Endothelial cell of umbilical vein (primary cell): ENCODE results near the gene TMEM82. TPM values are rescaled to one million over a fixed set of nuclear protein-coding genes. Genes with fewer than 3 reads are reported as not detected.

Experiments used
- BruUV-seq: library from RNA; stranded (reverse); fragments of 400-500 nt; replicated peaks from 2 replicates; lab custom pipeline; 2021; lab: Mats Ljungman, UMichigan
- CTCF ChIA-PET: fragments of 300-600, 350-600 bp; sonication (Branson Sonifier 250); formaldehyde crosslinking; loops from one replicate; lab custom pipeline; 2021; ENCODE audit warnings: antibody characterized with exemption, inconsistent platforms; lab: Charles Lee
- POLR2A ChIA-PET: fragments of 300-600, 350-600 bp; sonication (Branson Sonifier 250); formaldehyde crosslinking; loops from one replicate; lab custom pipeline; 2021; ENCODE audit warnings: antibody characterized with exemption, inconsistent platforms; lab: Charles Lee
- DNase-seq: peaks from one replicate; pipeline ENCODE4 v3.0.0-alpha.2; 2011; ENCODE audit warnings: low read depth, low spot score
- FAIRE-seq: peaks from 2 replicates; lab custom pipeline; 2011; peaks lifted over from hg19 to GRCh38; lab: Jason Lieb, UNC
- H2AFZ ChIP-seq: 2 replicates; pipeline ENCODE4 v1.6.0; 2012; ENCODE audit warnings: low read depth, low read length, control low read depth, inconsistent platforms
- H3K27ac ChIP-seq: 2 replicates; pipeline ENCODE4 v1.5.1; 2011; ENCODE audit warnings: low read depth, mild to moderate bottlenecking, control low read depth, low read length, moderate library complexity; ENCODE audit not compliant: insufficient read depth
- H3K27me3 ChIP-seq, 2 experiments: 2 replicates each; pipeline versions ENCODE4 v1.6.0 to v1.6.1; 2011; ENCODE audit warnings: low read length in 2 of 2, mixed read lengths in 1 of 2; ENCODE audit not compliant: control insufficient read depth in 2 of 2, insufficient read depth in 2 of 2
- H3K36me3 ChIP-seq, 2 experiments: 2 replicates in 1 of 2; 3 replicates in 1 of 2; pipeline ENCODE4 v1.5.1; 2011; ENCODE audit warnings: low read length in 2 of 2, mild to moderate bottlenecking in 1 of 2, moderate library complexity in 1 of 2; ENCODE audit not compliant: control insufficient read depth in 2 of 2, insufficient read depth in 2 of 2; ENCODE audit errors: extremely low read depth in 1 of 2
- H3K4me1 ChIP-seq: 3 replicates; pipeline ENCODE4 v1.5.1; 2011; ENCODE audit warnings: mild to moderate bottlenecking, low read length; ENCODE audit not compliant: control insufficient read depth, insufficient read depth; ENCODE audit errors: extremely low read depth
- H3K4me2 ChIP-seq: 2 replicates; pipeline ENCODE4 v1.6.1; 2011; ENCODE audit warnings: low read length, control low read depth, mixed read lengths; ENCODE audit not compliant: insufficient read depth
- H3K4me3 ChIP-seq, 3 experiments: fragments of 200-600 bp in 1 of 3; sonication (generic), shearing (Covaris generic) in 1 of 3; replicated peaks in 1 of 3; 2 replicates each; pipeline ENCODE4 v1.5.1; 2011 to 2016; ENCODE audit warnings: control low read depth in 3 of 3, low read length in 3 of 3, mild to moderate bottlenecking in 2 of 3, inconsistent platforms in 1 of 3, low read depth in 1 of 3, moderate library complexity in 1 of 3; ENCODE audit not compliant: insufficient read depth in 1 of 3
- H3K79me2 ChIP-seq: 2 replicates; pipeline ENCODE4 v1.6.0; 2012; ENCODE audit warnings: low read length, inconsistent platforms; ENCODE audit not compliant: control insufficient read depth, insufficient read depth
- H3K9ac ChIP-seq: replicated peaks from 2 replicates; pipeline ENCODE3; 2011; ENCODE audit warnings: low read length, control low read depth; ENCODE audit not compliant: insufficient read depth; ENCODE audit errors: extremely low read depth
- H3K9me1 ChIP-seq: replicated peaks from 3 replicates; pipeline ENCODE4 v1.6.0; 2011; ENCODE audit warnings: mild to moderate bottlenecking, low read length; ENCODE audit not compliant: control insufficient read depth, insufficient read depth; ENCODE audit errors: extremely low read depth
- H3K9me3 ChIP-seq: replicated peaks from 2 replicates; pipeline ENCODE4 v1.5.1; 2012; ENCODE audit warnings: low read length, inconsistent platforms; ENCODE audit not compliant: control insufficient read depth, insufficient read depth
- H4K20me1 ChIP-seq: replicated peaks from 2 replicates; pipeline ENCODE3; 2011; ENCODE audit warnings: mild to moderate bottlenecking, low read length; ENCODE audit not compliant: control insufficient read depth, insufficient read depth; ENCODE audit errors: extremely low read depth
- CTCF ChIP-seq, 2 donors: IDR thresholded peaks; 1 replicate in 1 of 2; 2 replicates in 1 of 2; pipeline ENCODE4 v1.5.1; 2011; ENCODE audit warnings: low read length in 2 of 2, mild to moderate bottlenecking in 2 of 2, moderate library complexity in 2 of 2, control low read depth in 1 of 2, inconsistent platforms in 1 of 2, low read depth in 1 of 2; ENCODE audit not compliant: insufficient read depth in 1 of 2; ENCODE audit errors: extremely low read depth in 1 of 2
- EZH2 ChIP-seq: IDR thresholded peaks from 2 replicates; pipeline ENCODE4 v1.6.1; 2012; ENCODE audit warnings: borderline replicate concordance, low read depth, mild to moderate bottlenecking, moderate library complexity, low read length, inconsistent platforms; ENCODE audit not compliant: severe bottlenecking
- FOS ChIP-seq: IDR thresholded peaks from 2 replicates; pipeline ENCODE4 v1.6.1; 2011; ENCODE audit warnings: mild to moderate bottlenecking, low read length, moderate library complexity, borderline replicate concordance; ENCODE audit not compliant: insufficient read depth
- GATA2 ChIP-seq: IDR thresholded peaks from 2 replicates; pipeline ENCODE4 v1.7.0; 2011; ENCODE audit warnings: low read depth, mild to moderate bottlenecking, moderate library complexity, mixed read lengths, low read length; ENCODE audit not compliant: insufficient read length, insufficient read depth
- JUN ChIP-seq: IDR thresholded peaks from 2 replicates; pipeline ENCODE4 v1.6.1; 2011; ENCODE audit warnings: borderline replicate concordance, low read depth; ENCODE audit not compliant: insufficient read length, insufficient read depth
- MAX ChIP-seq: IDR thresholded peaks from 2 replicates; pipeline ENCODE4 v1.6.1; 2011; ENCODE audit not compliant: insufficient read depth, insufficient read length
- MYC ChIP-seq: IDR thresholded peaks from one replicate; pipeline ENCODE4 v1.6.1; 2011; ENCODE audit warnings: mild to moderate bottlenecking, low read depth, low read length
- POLR2A ChIP-seq: IDR thresholded peaks from 2 replicates; pipeline ENCODE4 v1.6.1; 2012; ENCODE audit warnings: low read depth, mild to moderate bottlenecking, control low read depth, low read length
- POLR2AphosphoS5 ChIP-seq: IDR thresholded peaks from 2 replicates; pipeline ENCODE4 v1.6.1; 2012; ENCODE audit warnings: low read depth, mild to moderate bottlenecking, control low read depth, low read length, moderate library complexity; ENCODE audit not compliant: insufficient read depth
- dilution Hi-C: fragments of 300-500 bp; cut with MboI; formaldehyde crosslinking; loops from one replicate; pipeline ENCODE4 v1.15.0; 2019; ENCODE audit warnings: low sequenced_read_pairs; ENCODE audit not compliant: extremely low pct_ligation_motif_present
- intact Hi-C: fragments of 100-400 bp; cut with micrococcal nuclease; formaldehyde crosslinking; loops from one replicate; pipeline ENCODE4 v1.10.0; 2022
- polyA plus RNA-seq, 4 experiments: library from polyadenylated mRNA; depleted of rRNA in 3 of 4; stranded (reverse) in 3 of 4; unstranded in 1 of 4; fragments of >200 nt; gene quantifications; 2 replicates each; pipeline versions ENCODE4 v1.2.1 to v1.2.3, GENCODE V29; 2011 to 2012; ENCODE audit warnings: missing spikeins in 1 of 4
- total RNA-seq: library from RNA; stranded (reverse); gene quantifications from 2 replicates; pipeline ENCODE4 v1.2.3, GENCODE V29; 2021

Gene TMEM82
- total and polyA plus RNA-seq, 2 donors (not counting 3 experiments of a cell fraction or from before 2014, with no cell fraction given), result not detected

GRCh38 chr1:15744122-15744679 lies 1.9 kb downstream of the TMEM82 start:
- CTCF ChIA-PET, result interaction anchor here (0.9 kb wide), 1 partner anchor 12 kb away, joined by 3 read pairs; no protein-coding TSS in a partner anchor
- DNase-seq (no peak), FAIRE-seq (no peak)
- no peak overlapping the region for H3K4me2 ChIP-seq
- H3K79me2 ChIP-seq, result peaks cover 16% of the 10 kb centered on the region
- dilution Hi-C loops, result no loop called here
- H3K36me3 ChIP-seq, result no peaks in the 10 kb centered on the region
- no peak overlapping the region for H3K9ac ChIP-seq
- no peaks in the 10 kb centered on the region for H3K9me1 ChIP-seq
- no peak overlapping the region for H2AFZ ChIP-seq
- no TSS peak for BruUV-seq
- no peaks in the 10 kb centered on the region for H3K9me3 ChIP-seq
- no peaks in the 10 kb centered on the region for H3K27me3 ChIP-seq
- POLR2A ChIA-PET, result no interaction called here
- intact Hi-C loops, result loop anchor here (10.0 kb wide), 1 partner anchor 419 kb away; no protein-coding TSS in a partner anchor
- no peaks in the 10 kb centered on the region for H4K20me1 ChIP-seq
- peaks cover 20% of the 10 kb centered on the region for H3K4me1 ChIP-seq
- no peak overlapping the region for H3K4me3 ChIP-seq
- H3K27ac ChIP-seq, result no peak overlapping the region
- TF ChIP-seq POLR2AphosphoS5 (no peak), CTCF (IDR thresholded peaks at IDR 0.05; ENCODE audit: extremely low read depth in 1 of 2, insufficient read depth in 1 of 2, low read depth in 1 of 2, low read length in 2 of 2) (no peak), FOS (no peak), MAX (no peak), GATA2 (no peak), JUN (no peak), EZH2 (no peak), POLR2A (no peak), MYC (no peak)
